Caco-2 (cell line): ENCODE measurements around the gene RSPH9. TPM values are rescaled to one million over a fixed set of nuclear protein-coding genes. Genes with fewer than 3 reads are reported as not detected.

Experiments
- BruUV-seq: library from RNA; stranded (reverse); fragments of 400-500 nt; replicated peaks from 2 replicates; lab custom pipeline; 2021; lab: Mats Ljungman, UMichigan
- CTCF ChIA-PET: fragments of 300-600 bp; sonication (Branson Sonifier 250); formaldehyde crosslinking; loops from one replicate; lab custom pipeline; 2022; ENCODE audit warnings: antibody characterized with exemption; lab: Charles Lee
- POLR2A ChIA-PET: fragments of 300-600 bp; sonication (Branson Sonifier 250); formaldehyde crosslinking; loops from one replicate; lab custom pipeline; 2022; ENCODE audit warnings: antibody characterized with exemption; lab: Charles Lee
- DNase-seq, 2 experiments: peaks; one replicate each; pipeline versions ENCODE4 v3.0.0 to v3.0.0-alpha.2; 2020 to 2022
- H3K27me3 ChIP-seq: replicated peaks from 2 replicates; pipeline ENCODE4 v1.6.0; 2011; ENCODE audit warnings: low read length; ENCODE audit not compliant: control insufficient read depth, insufficient read depth
- H3K36me3 ChIP-seq: 2 replicates; pipeline ENCODE4 v1.5.1; 2011; ENCODE audit warnings: low read length; ENCODE audit not compliant: control insufficient read depth, insufficient read depth
- H3K4me1 ChIP-seq: fragments of 250-450 bp; sonication (Bioruptor Pico); 2 replicates; pipeline ENCODE4 v1.5.1; 2020; ENCODE audit warnings: mild to moderate bottlenecking
- H3K4me3 ChIP-seq: 2 replicates; pipeline ENCODE4 v1.5.1; 2011; ENCODE audit warnings: low read depth, mild to moderate bottlenecking, control low read depth, low read length
- H3K9me3 ChIP-seq: fragments of 250-450 bp; sonication (Bioruptor Pico); 2 replicates; pipeline ENCODE4 v1.5.1; 2020; ENCODE audit warnings: mild to moderate bottlenecking, moderate library complexity
- H3K27ac Mint-ChIP-seq: one replicate; pipeline ENCODE4 v1.8.0; 2022; ENCODE audit warnings: mixed read lengths; ENCODE audit not compliant: unreplicated experiment
- H3K27me3 Mint-ChIP-seq: one replicate; pipeline ENCODE4 v1.8.0; 2022; ENCODE audit warnings: mixed read lengths; ENCODE audit not compliant: insufficient read depth, unreplicated experiment
- H3K36me3 Mint-ChIP-seq: one replicate; pipeline ENCODE4 v1.8.0; 2022; ENCODE audit warnings: mild to moderate bottlenecking, mixed read lengths; ENCODE audit not compliant: insufficient read depth, unreplicated experiment
- H3K4me1 Mint-ChIP-seq: one replicate; pipeline ENCODE4 v1.8.0; 2022; ENCODE audit warnings: low read depth, mixed read lengths; ENCODE audit not compliant: unreplicated experiment
- H3K4me3 Mint-ChIP-seq: one replicate; pipeline ENCODE4 v1.8.0; 2022; ENCODE audit warnings: mild to moderate bottlenecking, moderate library complexity, mixed read lengths; ENCODE audit not compliant: unreplicated experiment
- H3K9me3 Mint-ChIP-seq: one replicate; pipeline ENCODE4 v1.8.0; 2022; ENCODE audit warnings: mixed read lengths; ENCODE audit not compliant: unreplicated experiment
- intact Hi-C: fragments of 100-400 bp; cut with micrococcal nuclease; formaldehyde crosslinking; loops from one replicate; pipeline ENCODE4 v1.10.0; 2022; ENCODE audit not compliant: unreplicated experiment
- total RNA-seq: library from RNA; stranded (reverse); gene quantifications from 2 replicates; pipeline ENCODE4 v1.2.3, GENCODE V29; 2022
- TF ChIP-seq, protein P1 (sequence below), 2 experiments: fragments of 200-600 bp in 1 of 2; IDR thresholded peaks; 1 replicate in 1 of 2; 2 replicates in 1 of 2; pipeline versions ENCODE4 v1.5.1 to v1.8.0; 2011 to 2022; ENCODE audit warnings: antibody characterized with exemption in 1 of 2, control low read depth in 1 of 2, inconsistent platforms in 1 of 2, low read depth in 1 of 2, low read length in 1 of 2, mild to moderate bottlenecking in 1 of 2, moderate library complexity in 1 of 2; ENCODE audit not compliant: insufficient read depth in 1 of 2, severe bottlenecking in 1 of 2, unreplicated experiment in 1 of 2

The RSPH9 gene
- total RNA-seq, 1 experiment from 2014 or later, result not detected

DNA sequence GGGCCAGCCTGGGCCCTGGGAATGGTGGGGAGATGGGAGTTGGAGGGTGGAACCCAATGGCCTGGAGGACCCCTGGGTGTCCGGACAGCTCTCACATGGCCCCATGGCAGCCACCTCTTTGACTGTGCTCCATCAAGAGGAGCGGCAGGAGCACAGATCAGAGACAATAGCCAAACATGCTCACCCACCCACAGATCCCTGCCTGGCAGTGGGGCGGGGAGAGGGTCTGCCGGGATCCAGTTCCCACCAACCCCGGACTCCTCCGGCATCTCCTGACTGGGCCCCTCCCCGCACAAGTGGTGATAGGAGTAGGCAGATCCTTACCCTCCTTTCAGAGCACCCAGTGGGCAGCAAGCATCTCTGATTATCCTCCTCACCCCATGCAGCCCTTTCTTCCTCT lies 74.7 kb downstream of the RSPH9 start:
- DNase-seq, result no peak
- Histone ChIP-seq H3K4me3 (no peak overlapping the region), H3K9me3 (no peaks in the 10 kb centered on the region), H3K27me3 (no peaks in the 10 kb centered on the region), H3K36me3 (no peaks in the 10 kb centered on the region), H3K4me1 (no peaks in the 10 kb centered on the region)
- H3K27ac Mint-ChIP-seq, result no peak overlapping the region
- no peaks in the 10 kb centered on the region for H3K36me3 Mint-ChIP-seq
- no TSS peak for BruUV-seq
- no peaks in the 10 kb centered on the region for H3K27me3 Mint-ChIP-seq
- ChIA-PET CTCF (interaction anchor here (2.6 kb wide), 1 partner anchor 360 kb away, joined by 6 read pairs; no protein-coding TSS in a partner anchor), POLR2A (no interaction called here)
- H3K4me3 Mint-ChIP-seq, result no peak overlapping the region
- no peaks in the 10 kb centered on the region for H3K9me3 Mint-ChIP-seq
- intact Hi-C loops, result no loop called here
- TF ChIP-seq, protein P1, sequence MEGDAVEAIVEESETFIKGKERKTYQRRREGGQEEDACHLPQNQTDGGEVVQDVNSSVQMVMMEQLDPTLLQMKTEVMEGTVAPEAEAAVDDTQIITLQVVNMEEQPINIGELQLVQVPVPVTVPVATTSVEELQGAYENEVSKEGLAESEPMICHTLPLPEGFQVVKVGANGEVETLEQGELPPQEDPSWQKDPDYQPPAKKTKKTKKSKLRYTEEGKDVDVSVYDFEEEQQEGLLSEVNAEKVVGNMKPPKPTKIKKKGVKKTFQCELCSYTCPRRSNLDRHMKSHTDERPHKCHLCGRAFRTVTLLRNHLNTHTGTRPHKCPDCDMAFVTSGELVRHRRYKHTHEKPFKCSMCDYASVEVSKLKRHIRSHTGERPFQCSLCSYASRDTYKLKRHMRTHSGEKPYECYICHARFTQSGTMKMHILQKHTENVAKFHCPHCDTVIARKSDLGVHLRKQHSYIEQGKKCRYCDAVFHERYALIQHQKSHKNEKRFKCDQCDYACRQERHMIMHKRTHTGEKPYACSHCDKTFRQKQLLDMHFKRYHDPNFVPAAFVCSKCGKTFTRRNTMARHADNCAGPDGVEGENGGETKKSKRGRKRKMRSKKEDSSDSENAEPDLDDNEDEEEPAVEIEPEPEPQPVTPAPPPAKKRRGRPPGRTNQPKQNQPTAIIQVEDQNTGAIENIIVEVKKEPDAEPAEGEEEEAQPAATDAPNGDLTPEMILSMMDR (IDR thresholded peaks at IDR 0.05; ENCODE audit: insufficient read depth in 1 of 2, low read depth in 1 of 2, low read length in 1 of 2, severe bottlenecking in 1 of 2, unreplicated experiment in 1 of 2), result no peak
- no peaks in the 10 kb centered on the region for H3K4me1 Mint-ChIP-seq

DNA sequence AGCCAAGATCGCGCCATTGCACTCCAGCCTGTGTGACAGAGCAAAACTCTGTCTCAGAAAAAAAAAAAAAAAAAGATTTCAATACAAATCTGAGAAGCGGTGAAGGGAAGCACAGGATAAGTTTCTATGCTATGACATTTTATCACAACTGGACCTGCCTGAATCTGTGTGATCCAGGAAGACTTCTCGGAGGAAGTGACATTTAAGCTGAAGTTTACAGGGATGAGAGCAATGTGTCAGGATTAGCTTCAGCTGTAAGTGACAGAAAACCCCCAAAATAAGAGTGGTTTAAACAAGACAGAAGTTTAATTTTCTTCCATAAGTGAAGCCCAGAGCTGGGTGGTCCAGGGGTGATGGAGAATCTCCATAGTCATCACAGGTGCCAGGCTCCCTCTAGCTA lies 76.2 kb downstream of the RSPH9 start:
- POLR2A ChIA-PET, result interaction anchor here (0.7 kb wide), 1 partner anchor 216 kb away, joined by 6 read pairs; no protein-coding TSS in a partner anchor

More for the DNA sequence above, 76.2 kb downstream of the RSPH9 start:
- no peaks in the 10 kb centered on the region for H3K4me1 ChIP-seq
- H3K36me3 Mint-ChIP-seq, result no peaks in the 10 kb centered on the region
- TF ChIP-seq, protein P1 (IDR thresholded peaks at IDR 0.05; ENCODE audit: insufficient read depth in 1 of 2, low read depth in 1 of 2, low read length in 1 of 2, severe bottlenecking in 1 of 2, unreplicated experiment in 1 of 2), result no peak
- H3K27me3 Mint-ChIP-seq, result no peaks in the 10 kb centered on the region
- H3K9me3 Mint-ChIP-seq, result no peaks in the 10 kb centered on the region
- H3K9me3 ChIP-seq, result no peaks in the 10 kb centered on the region
- H3K36me3 ChIP-seq, result no peaks in the 10 kb centered on the region
- no peaks in the 10 kb centered on the region for H3K27me3 ChIP-seq
- CTCF ChIA-PET, result interaction anchor here (0.7 to 2.6 kb wide), 2 partner anchors 95 to 358 kb away, joined by 3 to 6 read pairs; no protein-coding TSS in a partner anchor
- intact Hi-C loops, result loop anchor here (5.0 kb wide), 3 partner anchors 54 to 231 kb away; no protein-coding TSS in a partner anchor
- no peaks in the 10 kb centered on the region for H3K4me1 Mint-ChIP-seq
- H3K27ac Mint-ChIP-seq, result no peak overlapping the region
- no peak overlapping the region for H3K4me3 Mint-ChIP-seq
- BruUV-seq, result no TSS peak
- H3K4me3 ChIP-seq, result no peak overlapping the region
- DNase-seq, result no peak

Other genes starting within 250 kb of the RSPH9 start
- 40.1 and 45.1 TPM in 2 replicates for gene ABCC10, start 217.5 kb upstream of the RSPH9 start, total RNA-seq
- gene DLK2, start 189.5 kb upstream of the RSPH9 start, total RNA-seq, result 0.75 and 1.2 TPM in 2 replicates
- gene TJAP1, start 167.5 kb upstream of the RSPH9 start, total RNA-seq, result 34.0 and 39.4 TPM in 2 replicates
- gene LRRC73, start 134.7 kb upstream of the RSPH9 start, total RNA-seq, result 0.14 and 0.19 TPM in 2 replicates
- gene YIPF3, start 128.1 kb upstream of the RSPH9 start, total RNA-seq, result 83.3 and 99.8 TPM in 2 replicates
- gene POLR1C, start 127.9 kb upstream of the RSPH9 start, total RNA-seq, result 43.7 and 45.1 TPM in 2 replicates
- gene XPO5, start 69.0 kb upstream of the RSPH9 start, total RNA-seq, result 79.3 and 93.4 TPM in 2 replicates
- gene POLH, start 68.9 kb upstream of the RSPH9 start, total RNA-seq, result 12.3 and 14.2 TPM in 2 replicates
- 44.2 and 47.2 TPM in 2 replicates for gene GTPBP2, start 15.8 kb upstream of the RSPH9 start, total RNA-seq
- 33.1 and 33.5 TPM in 2 replicates for gene MAD2L1BP, start 9.2 kb upstream of the RSPH9 start, total RNA-seq
- 65.4 and 66.7 TPM in 2 replicates for gene MRPS18A, start 42.8 kb downstream of the RSPH9 start, total RNA-seq
- gene VEGFA, start 125.2 kb downstream of the RSPH9 start, total RNA-seq, result 172 and 174 TPM in 2 replicates